OCI-LY3 (cell line): ENCODE results near the gene UBE2K.

Experiments used
- EZH2phosphoT487 ChIP-seq: fragments of 200-600 bp; shearing (Covaris generic); IDR thresholded peaks from 2 replicates; pipeline ENCODE4 v1.6.1; 2018; ENCODE audit warnings: antibody characterized with exemption, mixed run types, low read depth
- TF ChIP-seq, protein P1 (sequence below): fragments of 200-600, 300-600 bp; sonication (generic); IDR thresholded peaks from 2 replicates; pipeline ENCODE4 v1.5.1; 2014; ENCODE audit warnings: antibody characterized with exemption, low read length, low read depth

DNA sequence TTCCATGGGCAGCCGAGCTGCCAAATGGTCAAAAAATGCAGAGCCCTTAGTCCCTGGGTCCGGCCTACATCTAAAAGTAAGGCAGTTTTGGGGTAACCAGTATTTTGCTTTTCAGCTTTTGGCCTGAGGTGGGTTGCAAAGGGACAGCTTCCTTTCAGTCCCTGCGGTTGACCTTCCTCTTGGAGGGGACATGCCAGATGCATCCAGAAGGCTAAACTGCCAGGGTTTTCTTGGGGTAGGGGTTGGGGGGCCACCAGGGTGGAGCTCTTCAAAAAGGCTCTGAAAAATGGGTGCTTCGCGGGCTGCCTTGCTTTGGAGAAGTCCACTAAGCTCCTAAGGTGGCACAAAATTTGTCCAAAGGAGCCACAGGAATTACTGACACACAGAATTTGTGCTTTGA, 120.7 kb downstream of the UBE2K start:
- TF ChIP-seq, protein P1, sequence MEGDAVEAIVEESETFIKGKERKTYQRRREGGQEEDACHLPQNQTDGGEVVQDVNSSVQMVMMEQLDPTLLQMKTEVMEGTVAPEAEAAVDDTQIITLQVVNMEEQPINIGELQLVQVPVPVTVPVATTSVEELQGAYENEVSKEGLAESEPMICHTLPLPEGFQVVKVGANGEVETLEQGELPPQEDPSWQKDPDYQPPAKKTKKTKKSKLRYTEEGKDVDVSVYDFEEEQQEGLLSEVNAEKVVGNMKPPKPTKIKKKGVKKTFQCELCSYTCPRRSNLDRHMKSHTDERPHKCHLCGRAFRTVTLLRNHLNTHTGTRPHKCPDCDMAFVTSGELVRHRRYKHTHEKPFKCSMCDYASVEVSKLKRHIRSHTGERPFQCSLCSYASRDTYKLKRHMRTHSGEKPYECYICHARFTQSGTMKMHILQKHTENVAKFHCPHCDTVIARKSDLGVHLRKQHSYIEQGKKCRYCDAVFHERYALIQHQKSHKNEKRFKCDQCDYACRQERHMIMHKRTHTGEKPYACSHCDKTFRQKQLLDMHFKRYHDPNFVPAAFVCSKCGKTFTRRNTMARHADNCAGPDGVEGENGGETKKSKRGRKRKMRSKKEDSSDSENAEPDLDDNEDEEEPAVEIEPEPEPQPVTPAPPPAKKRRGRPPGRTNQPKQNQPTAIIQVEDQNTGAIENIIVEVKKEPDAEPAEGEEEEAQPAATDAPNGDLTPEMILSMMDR = no peak
- TF ChIP-seq EZH2phosphoT487 = no peak
